Measurements from ENCODE around the gene ROGDI.

ROGDI gene

DNA sequence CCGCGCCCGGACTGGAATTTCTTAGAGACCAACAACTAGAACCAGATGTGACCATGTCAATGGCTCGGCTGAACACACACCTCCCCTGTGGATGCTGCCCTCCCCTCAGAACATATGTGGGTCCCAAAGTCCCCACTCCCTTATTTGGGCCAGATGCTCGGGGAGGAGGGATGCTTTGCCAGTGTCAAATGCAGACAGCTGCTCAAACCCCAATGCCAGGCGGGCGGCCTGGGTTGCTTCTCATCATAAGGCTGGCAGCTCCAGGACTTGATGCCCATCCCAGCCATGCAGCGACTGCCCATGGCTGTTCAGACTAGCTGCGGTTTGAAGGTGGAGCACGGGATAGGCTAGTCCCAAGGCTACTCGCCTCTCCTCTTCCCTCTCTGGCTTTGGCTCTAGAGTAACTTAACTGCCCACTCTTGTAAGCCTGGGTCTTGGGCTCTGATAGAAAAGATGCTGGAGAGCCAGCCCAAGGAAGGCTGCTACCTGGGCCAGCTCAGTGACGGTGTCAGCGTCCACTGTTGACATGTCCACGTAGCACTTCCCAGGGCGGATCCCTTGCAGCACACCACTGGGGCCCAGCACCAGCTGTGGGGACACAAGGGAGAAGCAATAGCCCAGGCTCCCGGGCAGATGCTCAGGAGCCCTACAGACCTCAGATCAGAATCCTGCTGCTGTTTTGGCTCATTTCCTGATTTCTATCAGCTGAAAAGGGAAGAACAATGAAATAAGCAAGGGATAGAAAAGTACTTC, 11.0 kb upstream of the ROGDI start:
- DNase-seq, result no peak

DNA sequence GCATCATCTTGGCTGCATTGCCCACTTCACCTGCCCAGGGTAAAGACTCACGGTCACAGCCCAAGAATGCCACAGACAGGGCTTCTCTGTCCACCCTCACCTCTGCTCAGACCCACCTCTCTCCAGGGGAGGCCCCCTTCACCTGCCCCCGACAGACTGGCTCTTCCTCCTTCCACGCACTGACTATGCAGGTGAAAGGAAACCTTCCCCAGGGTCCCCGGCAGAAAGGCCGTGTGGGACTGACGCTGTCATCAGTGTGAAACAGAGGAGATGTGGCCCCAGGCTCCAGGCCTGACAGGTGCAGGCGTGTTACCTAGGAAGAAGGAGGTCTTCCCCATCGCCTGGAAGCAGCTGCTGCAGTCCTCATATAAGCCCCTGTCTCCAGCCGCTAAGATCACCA, 9.3 kb upstream of the ROGDI start:
- no peak for DNase-seq

DNA sequence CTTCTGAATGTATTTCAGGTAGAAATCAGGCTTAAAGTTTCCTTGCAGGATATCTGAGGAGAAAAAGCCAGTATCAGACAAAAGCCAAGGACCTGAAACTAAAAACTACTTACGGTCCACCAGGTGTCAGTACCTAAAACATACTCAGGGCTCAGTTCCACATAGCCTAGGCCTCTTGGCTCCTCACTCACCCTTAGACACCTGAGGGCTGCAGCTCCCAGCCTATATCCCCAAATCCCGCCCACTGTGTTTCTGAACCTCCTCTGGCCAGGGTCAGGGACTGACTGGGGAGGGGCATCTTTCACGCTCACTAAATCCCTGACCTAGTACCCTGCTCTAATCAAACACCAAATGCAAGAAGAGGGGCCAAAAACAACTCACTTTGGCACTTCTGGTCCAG, 8.8 kb upstream of the ROGDI start:
- no peak for DNase-seq

DNA sequence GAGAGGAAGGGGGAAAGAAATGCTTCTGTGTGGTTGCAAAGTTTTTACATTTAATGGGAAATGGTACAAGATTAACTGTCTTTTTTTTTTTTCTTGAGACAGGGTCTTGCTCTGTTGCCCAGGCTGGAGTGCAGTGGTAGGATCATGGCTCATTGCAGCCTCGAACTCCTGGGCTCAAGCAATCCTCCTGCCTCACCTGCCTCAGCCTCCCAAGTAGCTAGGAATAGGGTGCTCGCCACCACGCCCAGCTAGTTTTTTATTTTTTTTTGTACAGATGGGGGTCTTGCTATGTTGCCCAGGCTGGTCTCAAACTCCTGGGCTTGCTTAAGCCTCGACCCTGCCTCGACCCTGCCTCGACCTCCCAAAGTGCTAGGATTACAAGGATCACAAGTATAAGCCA, 3.8 kb upstream of the ROGDI start:
- DNase-seq, result no peak

DNA sequence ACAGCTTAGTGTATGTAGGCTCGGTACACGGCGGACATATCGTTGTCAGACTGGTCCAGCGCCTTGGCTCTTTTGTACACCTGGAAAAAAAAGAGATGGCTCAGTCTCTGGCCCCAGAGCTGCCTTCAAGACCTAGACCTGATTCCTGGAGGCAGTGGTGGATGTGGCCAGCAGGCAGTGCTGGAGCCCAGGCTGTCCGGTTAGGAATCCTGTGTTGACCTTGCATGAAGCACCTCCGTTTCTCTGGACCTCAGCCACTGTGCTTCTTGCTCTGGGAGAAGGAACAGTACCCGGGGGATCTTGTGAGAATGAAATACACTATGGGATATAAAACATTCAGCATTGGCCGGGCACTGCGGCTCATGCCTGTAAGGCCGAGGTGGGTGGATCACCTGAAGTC, 2.8 kb upstream of the ROGDI start:
- DNase-seq, result no peak

DNA sequence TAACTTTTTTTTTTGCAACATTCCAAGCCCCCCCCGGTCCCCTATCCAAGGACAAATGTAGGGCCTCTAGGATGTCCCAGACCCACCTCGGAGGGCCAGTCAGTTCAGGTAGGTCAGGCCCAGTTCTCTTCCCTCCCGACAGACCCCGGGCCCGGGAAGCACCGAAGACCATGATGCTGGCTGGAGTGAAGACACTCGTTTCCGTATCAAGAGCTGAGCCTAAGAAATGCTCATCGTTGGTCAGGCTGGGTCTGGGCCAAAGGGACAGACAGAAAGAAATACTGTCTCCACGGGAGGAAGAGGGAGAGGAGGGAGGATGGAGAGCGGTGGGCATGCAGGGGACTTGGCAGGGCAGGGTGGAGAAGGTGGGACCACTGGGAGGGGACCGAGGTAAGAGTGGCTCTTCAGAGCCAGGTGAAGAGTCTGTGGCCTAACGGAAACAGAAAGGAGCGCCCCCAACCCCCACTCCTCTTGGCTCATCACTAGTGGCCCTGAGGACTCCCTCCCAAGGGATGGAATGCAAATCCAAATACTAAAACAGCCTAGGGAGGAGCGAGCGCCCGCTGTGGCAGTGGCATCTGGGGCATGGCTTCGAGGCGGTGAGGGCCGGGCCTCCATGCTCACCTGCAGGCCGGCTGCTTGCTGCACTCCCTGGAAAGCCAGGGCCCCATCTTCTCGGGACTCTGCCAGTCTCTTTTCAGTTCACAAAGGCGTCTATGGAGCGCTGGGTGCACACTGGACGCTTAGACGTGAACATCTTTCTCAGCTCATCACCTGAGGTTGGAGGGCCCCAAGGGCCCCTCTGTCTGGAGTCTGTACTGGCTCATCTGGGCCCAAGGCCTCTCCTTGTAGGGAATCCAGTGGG, 1.7 kb upstream of the ROGDI start:
- no peak for DNase-seq

DNA sequence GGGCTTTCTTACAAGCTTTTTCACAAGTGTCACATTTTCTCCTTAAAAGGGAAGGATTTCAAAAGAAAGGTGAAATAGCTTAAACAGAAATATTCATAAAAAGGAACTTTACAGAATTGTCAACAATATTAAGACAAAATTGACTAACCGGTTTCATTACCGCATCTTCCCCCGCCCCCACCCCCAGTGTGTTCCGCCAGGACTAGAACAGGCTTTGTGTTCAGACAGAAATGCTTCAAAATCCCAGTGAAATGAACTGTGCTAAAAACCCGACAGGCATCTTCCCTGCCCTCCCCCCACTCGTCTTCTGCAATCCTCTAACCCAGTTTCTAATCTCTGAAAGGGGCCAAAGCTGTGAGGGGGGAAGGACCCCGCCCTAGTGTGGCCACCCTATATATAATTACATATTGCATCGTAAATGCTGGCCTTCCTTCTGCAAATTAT, 990 bp upstream of the ROGDI start:
- peak; percentile 50 for DNase-seq

DNA sequence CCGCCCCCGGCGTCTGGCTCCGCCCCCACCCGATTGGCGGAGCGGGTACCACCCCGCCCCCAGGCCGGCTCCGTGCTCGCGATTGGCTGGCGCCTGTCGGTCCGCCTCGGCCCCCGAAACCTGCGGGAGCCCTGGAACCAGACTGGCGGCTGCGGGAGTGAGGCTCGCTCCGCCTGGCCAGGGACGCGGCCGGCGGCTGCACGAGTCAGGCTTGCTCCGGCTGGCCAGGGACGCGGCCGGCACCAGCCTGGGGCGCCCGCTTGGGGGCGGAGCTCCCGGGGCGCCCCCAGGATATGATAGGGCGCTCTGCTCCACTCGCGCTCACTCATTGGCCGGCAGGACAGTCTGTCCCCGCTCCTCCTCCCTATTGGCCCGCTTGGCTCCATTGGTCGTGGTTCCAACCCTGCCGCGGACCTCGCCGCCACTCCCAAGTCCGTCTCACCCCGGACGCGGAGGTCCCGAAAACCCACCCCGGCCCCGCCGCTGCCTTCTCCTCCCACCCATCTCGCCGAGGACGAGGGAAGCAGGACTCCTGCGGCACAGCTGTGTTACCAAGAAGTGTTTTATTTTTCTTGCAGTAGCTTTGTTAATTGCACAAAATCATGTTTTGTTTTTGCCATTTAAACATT, 340 bp upstream of the ROGDI start:
- peak; percentile 85 for DNase-seq

DNA sequence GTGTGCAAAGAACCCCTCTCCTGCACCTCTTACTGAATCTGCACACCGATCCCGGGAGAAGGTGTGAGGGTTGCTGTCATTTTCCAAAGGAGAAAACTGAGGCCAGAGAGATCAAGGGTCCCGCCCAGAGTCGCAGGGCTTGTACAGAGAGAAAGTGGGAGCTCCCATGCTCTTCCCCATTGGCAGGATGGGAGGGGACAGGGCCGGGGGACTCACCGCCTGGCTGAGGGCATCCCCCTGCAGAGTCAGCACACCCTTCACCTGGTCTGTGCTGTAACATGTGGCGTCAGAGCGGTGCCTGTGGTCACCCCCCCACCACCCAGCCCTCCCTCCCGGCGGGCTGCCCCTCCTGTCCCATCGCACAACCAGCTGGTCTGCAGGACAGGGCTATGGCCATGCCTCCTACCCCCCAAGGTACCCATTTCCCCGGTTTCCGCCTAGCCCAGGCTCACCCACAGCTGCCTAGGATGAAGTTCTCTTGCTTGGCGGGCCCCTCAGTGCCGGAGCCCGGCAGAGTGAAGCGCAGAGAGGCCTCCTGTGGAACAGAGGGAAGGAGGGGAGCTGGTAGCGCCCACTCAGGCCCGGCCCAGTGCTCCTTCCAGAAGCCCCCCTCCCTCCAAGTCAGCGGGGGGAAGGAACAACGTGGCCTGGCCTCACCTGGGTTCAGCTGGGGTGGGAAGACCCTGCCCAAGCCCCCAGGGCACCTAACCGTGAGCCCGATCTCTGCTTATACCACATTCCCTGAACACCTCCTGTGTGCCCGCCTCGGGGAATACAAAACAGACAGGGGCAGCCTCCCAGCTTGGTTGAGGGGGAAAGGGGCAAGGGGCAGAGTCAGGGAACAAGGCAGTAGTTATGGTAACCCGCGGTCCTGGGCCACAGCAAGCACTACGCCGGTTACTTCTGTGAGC, 1.1 kb downstream of the ROGDI start:
- no peak for DNase-seq

DNA sequence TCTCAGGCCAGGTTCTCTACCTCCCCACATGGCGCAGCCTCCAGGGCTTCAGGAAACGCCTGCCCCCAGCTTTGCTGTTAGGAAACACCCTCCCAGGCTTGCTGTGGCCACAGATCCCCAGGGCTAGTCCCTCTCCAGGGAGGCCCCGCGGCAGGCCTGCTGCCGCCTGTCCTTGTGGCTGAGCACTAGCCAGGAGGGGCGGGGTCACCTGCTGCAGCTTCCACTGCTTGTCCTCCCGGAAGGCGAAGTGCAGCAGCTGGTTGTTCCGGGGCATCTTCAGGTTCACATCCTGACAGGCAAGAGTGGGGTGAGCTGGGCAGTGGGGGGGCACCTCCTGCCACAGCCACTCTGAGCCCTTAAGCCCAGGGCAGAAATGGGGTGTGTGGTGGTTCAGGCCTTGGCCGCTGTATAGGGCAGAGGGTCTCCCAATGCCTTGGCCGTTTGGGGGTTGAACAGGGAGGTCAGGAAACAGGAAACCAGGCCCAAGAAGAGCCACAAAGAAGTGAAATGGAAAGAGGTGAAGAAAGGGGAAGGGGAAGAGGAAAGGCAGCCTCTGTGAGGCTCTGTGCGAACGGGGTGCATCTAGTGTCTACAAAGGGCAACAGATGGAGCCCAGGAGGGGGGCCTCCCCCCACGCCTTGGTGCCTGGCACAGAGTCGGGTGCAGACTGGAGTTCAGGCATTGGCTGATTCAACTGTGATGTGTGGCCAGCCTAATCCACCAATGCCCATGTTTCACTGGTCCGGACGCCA, 2.0 kb downstream of the ROGDI start:
- peak; percentile 85 for DNase-seq

DNA sequence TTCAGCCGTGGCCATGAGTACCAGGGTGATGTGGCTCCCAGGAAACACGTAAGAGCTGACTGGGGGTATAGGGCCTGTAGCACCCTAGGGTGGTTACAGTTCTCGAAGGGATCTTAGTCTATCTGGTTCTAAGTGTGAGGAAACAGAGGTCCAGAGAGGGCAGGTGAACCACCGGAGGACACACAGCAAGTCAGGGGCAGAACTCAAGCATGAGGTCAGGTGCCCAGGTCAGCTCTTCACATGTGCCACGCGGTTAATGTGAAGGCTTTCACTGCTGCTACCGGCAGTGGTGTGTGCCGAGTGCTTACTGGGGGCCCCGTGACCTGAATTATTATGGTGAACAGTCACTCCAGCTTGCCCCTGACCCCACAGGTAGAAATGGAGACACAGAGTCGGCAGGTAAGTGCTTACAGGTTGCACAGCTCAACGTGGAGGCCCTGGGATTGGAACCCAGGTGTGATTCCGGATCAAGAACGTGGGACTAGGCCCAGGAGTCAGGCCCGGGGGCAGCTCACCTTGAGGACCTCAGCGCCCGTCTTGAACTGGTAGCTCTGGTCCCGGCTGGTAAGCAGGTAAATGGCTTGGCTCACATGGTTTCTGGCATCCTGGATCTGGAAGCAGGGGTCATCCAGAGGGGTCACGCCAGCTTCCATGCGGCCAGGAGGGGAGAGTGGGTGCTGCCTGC, 3.1 kb downstream of the ROGDI start:
- no peak for DNase-seq

DNA sequence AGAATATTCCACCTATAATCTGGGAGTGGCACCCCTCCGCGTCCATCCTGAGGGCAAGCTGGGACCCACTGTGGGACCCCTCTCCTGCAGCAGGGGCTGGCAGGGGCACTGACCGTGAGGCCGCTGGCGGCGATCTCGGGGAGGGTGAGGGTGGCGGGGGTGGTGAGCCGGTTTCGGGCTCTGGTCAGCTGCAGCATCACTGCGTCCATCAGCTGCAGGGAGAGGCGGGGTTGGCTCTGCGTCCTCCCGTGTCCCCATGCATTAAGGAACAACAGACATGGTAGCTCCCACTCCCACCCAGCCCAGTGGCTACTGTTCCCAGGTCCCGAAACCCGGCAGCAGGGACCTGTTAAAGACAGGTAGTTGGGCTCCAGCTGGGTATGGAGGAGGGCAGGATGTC, 4.0 kb downstream of the ROGDI start:
- DNase-seq, result no peak

DNA sequence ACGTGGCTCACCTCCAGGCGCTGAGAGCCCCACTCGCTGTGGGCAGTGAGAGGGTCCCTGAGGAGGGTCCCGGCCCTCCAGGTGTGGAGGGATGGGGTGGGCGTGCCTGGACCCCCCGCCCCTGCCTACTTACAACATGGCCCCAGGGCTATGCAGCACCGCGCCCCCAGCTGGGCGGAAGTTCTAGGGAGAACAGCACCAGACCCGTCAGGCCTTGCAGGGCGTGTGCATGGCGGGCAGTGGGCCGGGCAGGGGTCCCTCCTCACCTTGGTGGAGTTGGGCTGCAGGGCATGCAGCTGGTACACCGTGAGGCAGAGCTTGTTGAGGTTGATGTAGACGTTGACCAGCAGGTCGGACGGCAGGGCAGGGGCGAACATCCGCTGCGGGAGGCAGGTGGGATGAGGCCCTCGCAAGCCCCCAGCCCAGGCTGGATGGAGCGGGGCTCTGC, 4.6 kb downstream of the ROGDI start:
- DNase-seq, result no peak

DNA sequence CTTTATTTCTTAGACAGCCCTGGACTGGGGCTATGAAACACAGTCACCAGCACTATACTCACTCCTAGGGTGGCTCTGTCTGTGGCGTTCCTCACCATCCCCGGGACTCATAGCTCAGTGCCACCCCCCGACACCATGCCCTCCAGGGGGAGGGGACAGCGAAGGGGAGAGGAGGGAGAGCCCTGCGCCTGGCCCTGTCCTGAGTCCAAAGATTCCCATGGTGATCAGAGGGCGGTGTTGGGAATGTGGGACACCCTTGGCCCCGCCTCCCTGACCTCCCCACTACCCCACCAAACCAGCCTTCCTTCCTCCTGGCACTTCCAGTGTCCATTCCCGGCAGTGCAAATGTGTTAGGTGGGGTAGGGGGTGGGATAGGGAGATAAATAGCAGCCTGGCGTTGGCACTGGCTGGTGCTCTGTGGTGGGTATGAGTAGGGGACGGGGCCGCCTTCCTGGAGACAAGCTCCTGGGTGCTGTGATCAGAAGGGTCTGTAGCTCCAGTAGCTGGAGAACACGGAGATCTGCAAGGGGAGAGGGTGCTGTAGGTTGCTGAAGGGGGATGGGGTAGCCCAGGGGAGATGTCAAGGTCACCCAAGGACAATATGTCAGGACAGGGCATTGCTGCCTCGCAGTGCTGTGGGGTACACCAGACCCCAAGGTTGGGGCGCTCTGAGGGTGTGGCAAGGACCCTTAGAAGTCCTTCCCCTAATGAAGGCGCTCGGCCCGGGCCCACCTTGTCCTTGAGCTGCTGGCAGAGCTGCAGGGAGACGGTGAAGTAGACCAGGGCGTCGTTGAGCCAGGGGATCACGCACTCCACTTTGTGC, 5.2 kb downstream of the ROGDI start:
- DNase-seq, result no peak

DNA sequence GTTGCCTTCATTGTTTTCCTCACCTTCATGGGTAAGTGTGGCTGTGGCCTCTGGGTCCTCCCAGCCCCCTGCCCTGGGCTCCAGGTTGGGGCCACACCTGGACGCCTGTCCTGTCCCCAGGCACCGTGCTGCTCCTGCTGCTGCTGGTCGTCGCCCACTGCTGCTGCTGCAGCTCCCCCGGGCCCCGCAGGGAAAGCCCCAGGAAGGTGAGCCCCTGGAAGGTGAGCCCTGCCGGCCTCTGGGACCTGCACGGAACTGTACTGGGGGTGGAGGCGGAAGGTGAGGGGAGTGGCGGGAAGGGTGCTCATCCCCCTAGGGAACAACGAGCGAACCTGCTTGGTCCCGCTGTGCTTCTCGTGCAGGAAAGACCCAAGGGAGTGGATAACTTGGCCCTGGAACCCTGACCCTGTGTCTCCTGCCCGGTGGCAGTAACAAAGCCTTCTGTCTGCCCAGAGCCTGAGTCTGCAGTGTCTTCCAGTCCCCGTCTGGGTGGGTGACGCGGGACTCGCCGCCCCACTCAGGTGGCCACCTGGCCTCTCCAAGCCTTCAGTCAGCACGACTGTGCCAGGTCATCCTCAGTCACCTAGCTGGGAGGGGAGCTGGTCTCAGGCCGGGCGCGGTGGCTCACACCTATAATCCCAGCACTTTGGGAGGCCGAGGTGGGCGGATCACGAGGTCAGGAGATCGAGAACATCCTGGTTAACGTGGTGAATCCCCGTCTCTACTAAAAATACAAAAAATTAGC, 6.4 kb downstream of the ROGDI start:
- DNase-seq, result no peak

DNA sequence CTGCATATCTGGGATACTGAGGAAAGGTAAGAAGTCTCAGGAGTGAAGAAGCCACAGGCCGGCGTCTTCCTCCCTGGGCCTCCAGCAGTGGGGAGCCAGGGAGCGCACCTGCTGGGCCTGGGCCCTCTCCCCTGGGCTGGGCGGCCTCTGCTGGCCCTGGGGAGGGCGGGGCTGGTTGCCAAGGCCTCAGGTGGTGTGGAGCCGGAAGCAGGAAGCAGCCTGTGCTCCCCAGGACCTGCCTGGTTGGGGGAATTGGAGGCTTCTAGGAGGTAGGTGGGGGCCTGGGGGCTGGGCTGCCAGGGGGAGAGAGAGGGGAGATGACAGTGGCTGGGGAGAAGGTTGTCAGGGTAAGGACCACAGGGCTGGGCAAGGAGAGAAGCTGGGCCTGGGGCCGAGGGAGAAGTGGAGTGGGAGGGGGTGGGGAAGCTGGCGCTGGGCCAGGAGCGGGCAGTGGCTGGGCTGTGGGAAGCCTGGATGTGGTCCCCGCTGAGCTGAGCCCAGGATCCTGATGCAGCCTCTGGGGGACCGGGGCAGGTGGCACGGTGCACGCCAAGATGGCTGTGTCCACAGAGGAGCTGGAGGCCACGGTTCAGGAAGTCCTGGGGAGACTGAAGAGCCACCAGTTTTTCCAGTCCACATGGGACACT, 7.1 kb downstream of the ROGDI start, which contains the start of gene SMIM22:
Gene SMIM22, plus strand, starts transcription at position 189 of the 647 bp plus-strand sequence. Its CDS starts 366 bp downstream, at position 555.
- no peak for DNase-seq

DNA sequence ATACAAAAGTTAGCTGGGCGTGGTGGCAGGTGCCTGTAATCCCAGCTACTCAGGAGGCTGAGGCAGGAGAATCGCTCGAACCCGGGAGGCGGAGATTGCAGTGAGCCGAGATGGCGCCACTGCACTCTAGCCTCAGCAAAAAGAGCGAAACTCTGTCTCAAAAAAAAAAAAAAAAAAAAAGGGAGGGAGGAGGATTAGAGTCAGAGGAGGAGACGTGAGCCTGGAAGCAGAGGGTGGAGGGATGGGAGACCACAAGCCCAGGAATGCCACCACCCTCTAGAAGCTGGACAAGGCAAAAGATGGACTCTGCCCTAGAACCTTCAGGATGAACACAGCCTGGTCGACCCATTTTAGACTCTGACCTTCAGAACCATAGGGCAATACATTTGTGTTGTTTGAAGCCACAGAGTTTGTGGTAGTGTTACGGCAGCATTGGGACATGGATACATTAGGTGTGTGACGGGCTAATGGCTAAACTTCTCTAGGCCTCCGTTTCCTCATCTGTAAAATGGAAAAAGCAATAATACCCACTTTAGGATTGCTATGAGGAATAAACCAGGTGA, 9.4 kb downstream of the ROGDI start:
- no peak for DNase-seq

DNA sequence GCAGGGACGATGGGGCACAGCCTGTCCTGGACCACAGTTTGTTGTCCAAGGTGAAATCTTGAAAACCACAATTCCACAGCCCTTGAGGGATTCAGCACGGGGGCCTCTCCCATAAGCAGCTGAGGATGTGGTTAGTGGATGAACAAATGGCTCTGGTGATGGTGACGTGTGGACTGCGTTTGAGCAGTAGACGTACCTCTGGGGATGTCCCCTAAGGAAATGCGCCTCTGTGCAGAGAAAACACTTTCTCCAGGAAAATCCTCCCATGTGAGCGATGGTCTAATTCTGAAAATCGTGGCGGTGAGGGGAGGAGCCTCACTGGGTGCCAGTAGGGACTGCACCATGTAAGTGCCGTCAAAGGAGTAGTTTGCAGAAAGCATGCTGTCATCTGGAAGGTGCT, 11.6 kb downstream of the ROGDI start:
- peak; percentile 47 for DNase-seq

DNA sequence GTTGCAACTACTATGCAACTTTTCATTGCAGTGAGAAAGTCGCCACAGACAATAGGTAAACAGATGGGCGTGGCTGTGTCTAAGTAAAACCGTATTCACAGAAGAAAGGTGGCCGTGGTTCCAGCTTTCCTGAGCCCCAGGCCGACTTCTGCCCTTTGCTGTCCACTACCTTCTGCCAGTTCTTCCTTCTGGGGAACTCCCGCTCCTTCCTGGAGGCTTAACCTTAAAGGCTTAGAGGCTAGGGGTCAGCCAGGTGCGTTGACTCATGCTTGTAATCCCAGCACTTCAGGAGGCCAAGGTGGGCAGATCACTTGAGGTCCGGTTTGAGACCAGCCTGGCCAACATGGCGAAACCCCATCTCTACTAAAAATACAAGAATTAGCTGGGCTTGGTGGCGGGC, 12.2 kb downstream of the ROGDI start:
- DNase-seq, result no peak

Measured in MV-4-11 (cell line).